A549 (cell line): ENCODE results near the gene UNC119B. TPM values are rescaled to one million over a fixed set of nuclear protein-coding genes. Genes with fewer than 3 reads are reported as not detected.

Experiments used
- ATAC-seq, 2 experiments: fragments of 200-7000 bp in 1 of 2; fragments of >200 bp in 1 of 2; cut with Nextera tagmentation in 1 of 2; cut with Tn5 transposase in 1 of 2; 3 replicates each; pipeline versions ENCODE4 v1.8.0 to v1.9.1; 2018 to 2020; ENCODE audit warnings: mild to moderate bottlenecking in 1 of 2, moderate library complexity in 1 of 2
- CTCF ChIA-PET: fragments of 300-600 bp; sonication (Branson Sonifier 250); formaldehyde crosslinking; extraction: SDS; loops from one replicate; lab custom pipeline; 2021; ENCODE audit warnings: antibody characterized with exemption, inconsistent platforms; lab: Yijun Ruan, JAX
- POLR2A ChIA-PET: fragments of 350-600 bp; formaldehyde crosslinking; extraction: SDS; loops from one replicate; lab custom pipeline; 2021; ENCODE audit warnings: antibody characterized with exemption, inconsistent platforms; lab: Yijun Ruan, JAX
- DNase-seq, 2 experiments: peaks; one replicate each; pipeline versions ENCODE4 v3.0.0 to v3.0.0-alpha.2; 2011 to 2016; ENCODE audit warnings: low read depth in 1 of 2, low spot score in 1 of 2
- FAIRE-seq: peaks from 2 replicates; lab custom pipeline; 2011; peaks lifted over from hg19 to GRCh38; lab: Jason Lieb, UNC
- H3K27ac ChIP-seq, 2 experiments: fragments of >200 bp; sonication (Bioruptor Twin); formaldehyde crosslinking; 3 replicates each; pipeline ENCODE4 v1.5.1; 2016 to 2017
- H3K4me1 ChIP-seq: fragments of >200 bp; sonication (Bioruptor Twin); formaldehyde crosslinking; 3 replicates; pipeline ENCODE4 v1.6.1; 2016
- H3K4me2 ChIP-seq: fragments of >200 bp; sonication (Bioruptor Twin); formaldehyde crosslinking; 3 replicates; pipeline ENCODE4 v1.6.1; 2016
- H3K4me3 ChIP-seq: fragments of >200 bp; sonication (Bioruptor Twin); formaldehyde crosslinking; 3 replicates; pipeline ENCODE4 v1.5.1; 2016
- H3K9me3 ChIP-seq: fragments of >200 bp; sonication (Bioruptor Twin); formaldehyde crosslinking; 3 replicates; pipeline ENCODE4 v1.6.1; 2016
- CBX8 ChIP-seq: fragments of 200-600 bp; sonication (generic); IDR thresholded peaks from 2 replicates; pipeline ENCODE4 v1.6.1; 2016
- CHD4 ChIP-seq: fragments of 200-600 bp; sonication (generic); IDR thresholded peaks from 2 replicates; pipeline ENCODE4 v1.6.1; 2016; ENCODE audit warnings: antibody characterized with exemption, mild to moderate bottlenecking, borderline replicate concordance
- CTCF ChIP-seq: fragments of >200 bp; sonication (Bioruptor Twin); formaldehyde crosslinking; IDR thresholded peaks from 3 replicates; pipeline ENCODE4 v1.5.1; 2016
- EHMT2 ChIP-seq: fragments of 200-600 bp; sonication (generic); IDR thresholded peaks from 2 replicates; pipeline ENCODE4 v1.6.1; 2016; ENCODE audit warnings: antibody characterized with exemption, low read depth, mild to moderate bottlenecking, moderate library complexity
- ELK1 ChIP-seq: fragments of 150-350 bp; IDR thresholded peaks from 2 replicates; pipeline ENCODE4 v1.6.1; 2014; ENCODE audit warnings: low read depth, mild to moderate bottlenecking, low read length
- HMGXB4 ChIP-seq: fragments of 250-450 bp; sonication (Bioruptor Pico); IDR thresholded peaks from 2 replicates; pipeline ENCODE4 v1.5.0; 2021; ENCODE audit warnings: mild to moderate bottlenecking, moderate library complexity, borderline replicate concordance
- HOXB5 ChIP-seq: fragments of 250-450 bp; sonication (Bioruptor Pico); IDR thresholded peaks from 2 replicates; pipeline ENCODE4 v1.5.0; 2020; ENCODE audit warnings: mild to moderate bottlenecking, moderate library complexity
- JUN ChIP-seq, 2 experiments: fragments of >200 bp; sonication (Bioruptor Twin); formaldehyde crosslinking; IDR thresholded peaks; 2 replicates in 1 of 2; 3 replicates in 1 of 2; pipeline ENCODE4 v1.6.1; 2016 to 2017
- JUNB ChIP-seq: fragments of >200 bp; sonication (Bioruptor Twin); formaldehyde crosslinking; IDR thresholded peaks from 2 replicates; pipeline ENCODE4 v1.6.1; 2016
- KDM1A ChIP-seq: fragments of 200-600 bp; sonication (generic); IDR thresholded peaks from 2 replicates; pipeline ENCODE4 v1.6.1; 2016; ENCODE audit warnings: low read depth, mild to moderate bottlenecking
- KDM5A ChIP-seq: fragments of 200-600 bp; sonication (generic); IDR thresholded peaks from 2 replicates; pipeline ENCODE4 v1.6.1; 2016; ENCODE audit warnings: antibody characterized with exemption, mild to moderate bottlenecking
- NFE2L2 ChIP-seq: fragments of 150-350 bp; conservative IDR thresholded peaks from 2 replicates; pipeline ENCODE4 v1.6.1; 2014; ENCODE audit warnings: low read length
- NPAS2 ChIP-seq: fragments of 250-450 bp; sonication (Bioruptor Pico); IDR thresholded peaks from 2 replicates; pipeline ENCODE4 v1.8.0; 2022; ENCODE audit warnings: mild to moderate bottlenecking, moderate library complexity, borderline replicate concordance
- POLR2A ChIP-seq: IDR thresholded peaks from 2 replicates; pipeline ENCODE4 v1.6.1; 2012; ENCODE audit warnings: mild to moderate bottlenecking, low read length
- RAD21 ChIP-seq, 2 experiments: fragments of >200 bp in 1 of 2; sonication (Bioruptor Twin) in 1 of 2; formaldehyde crosslinking in 1 of 2; IDR thresholded peaks in 1 of 2; conservative IDR thresholded peaks in 1 of 2; 2 replicates in 1 of 2; 3 replicates in 1 of 2; pipeline ENCODE4 v1.6.1; 2012 to 2018; ENCODE audit warnings: inconsistent platforms in 1 of 2
- RFX5 ChIP-seq: fragments of 450-650 bp; IDR thresholded peaks from 2 replicates; pipeline ENCODE4 v1.7.1; 2014; ENCODE audit warnings: antibody characterized with exemption, mild to moderate bottlenecking, moderate library complexity
- SMC3 ChIP-seq: fragments of >200 bp; sonication (Bioruptor Twin); formaldehyde crosslinking; IDR thresholded peaks from 3 replicates; pipeline ENCODE4 v1.6.1; 2018; ENCODE audit warnings: inconsistent platforms
- TFCP2L1 ChIP-seq: fragments of 250-450 bp; sonication (Bioruptor Pico); IDR thresholded peaks from 2 replicates; pipeline ENCODE4 v1.5.0; 2021; ENCODE audit warnings: mild to moderate bottlenecking
- ZSCAN20 ChIP-seq: fragments of 250-450 bp; sonication (Bioruptor Pico); IDR thresholded peaks from 2 replicates; pipeline ENCODE4 v1.8.0; 2022; ENCODE audit warnings: mild to moderate bottlenecking, moderate library complexity
- WGBS: methylation state at CpG from one replicate; pipeline ENCODE4 v1.1.6; 2017; ENCODE audit errors: missing lambda C conversion rate; 5-methylcytosine and 5-hydroxymethylcytosine counted together
- polyA plus RNA-seq, 4 experiments: library from polyadenylated mRNA; depleted of rRNA in 3 of 4; stranded (reverse); fragments of >200 nt; fragmentation: RNase III in 1 of 4; extraction: RNeasy Plus Mini Kit Qiagen cat#74134 plus additional on column Dnase treatment in 1 of 4; gene quantifications; 2 replicates in 3 of 4; 3 replicates in 1 of 4; pipeline ENCODE4 v1.2.3, GENCODE V29; 2011 to 2017

Gene UNC119B
- polyA plus RNA-seq, 2 of the 4 experiments (the other 2 are of a cell fraction), result 25.8 to 41.5 TPM

GRCh38 chr12:120738252-120739030 lies 28.2 kb downstream of the UNC119B start:
- H3K27ac ChIP-seq, result no peak overlapping the region
- no peaks in the 10 kb centered on the region for H3K4me1 ChIP-seq
- no peak overlapping the region for H3K4me2 ChIP-seq
- no peak overlapping the region for H3K4me3 ChIP-seq
- DNase-seq (no peak), FAIRE-seq (no peak), ATAC-seq (no peak)
- ChIA-PET CTCF (interaction anchor here (1.3 to 1.6 kb wide), 3 partner anchors 20 to 233 kb away, joined by 3 to 5 read pairs (median 4); no protein-coding TSS in a partner anchor), POLR2A (no interaction called here)
- TF ChIP-seq ZSCAN20 (CRISPR knock-in tag) (no peak), SMC3 (no peak), NPAS2 (no peak), CBX8 (no peak), JUN (IDR thresholded peaks at IDR 0.05) (no peak), NFE2L2 (no peak), HOXB5 (no peak), RFX5 (no peak), TFCP2L1 (CRISPR knock-in tag) (no peak), JUNB (no peak), KDM5A (no peak), ELK1 (no peak), CTCF (no peak), POLR2A (no peak), CHD4 (no peak), KDM1A (no peak)
- H3K9me3 ChIP-seq, result no peaks in the 10 kb centered on the region
- 87% methylated on average over 30 of the region's 31 CpGs for WGBS

- no peaks in the 10 kb centered on the region for H3K9me3 ChIP-seq
- TF ChIP-seq EHMT2 (no peak), RAD21 (conservative IDR thresholded peaks at IDR 0.05 in 1 of 2, IDR thresholded peaks at IDR 0.05 in 1 of 2) (no peak)
- CTCF ChIA-PET, result interaction anchor here (0.8 to 1.6 kb wide), 5 partner anchors 25 to 271 kb away, joined by 3 to 5 read pairs (median 3); no protein-coding TSS in a partner anchor
- H3K4me2 ChIP-seq, result no peak overlapping the region
- H3K27ac ChIP-seq, result no peak overlapping the region
- ATAC-seq (no peak), FAIRE-seq (no peak), DNase-seq (no peak)
- H3K4me3 ChIP-seq, result no peak overlapping the region
- H3K4me1 ChIP-seq, result no peaks in the 10 kb centered on the region
- POLR2A ChIA-PET, result no interaction called here
- 90% methylated on average over 19 of the region's 38 CpGs for WGBS
Observed at GRCh38 chr12:120739031-120739762, 28.9 kb downstream of the UNC119B start.

GRCh38 chr12:120739821-120740613 lies 29.8 kb downstream of the UNC119B start:
- FAIRE-seq, result no peak
- H3K4me1 ChIP-seq, result no peaks in the 10 kb centered on the region
- no peak for ATAC-seq
- TF ChIP-seq HMGXB4, result no peak
- no peak overlapping the region for H3K4me3 ChIP-seq
- POLR2A ChIA-PET, result no interaction called here
- CTCF ChIA-PET, result interaction anchor here (0.8 to 1.5 kb wide), 7 partner anchors 12 to 270 kb away, joined by 3 to 4 read pairs (median 3); no protein-coding TSS in a partner anchor
- 64% methylated on average over 13 of the region's 16 CpGs for WGBS
- H3K27ac ChIP-seq, result no peak overlapping the region
- H3K4me2 ChIP-seq, result no peak overlapping the region
- H3K9me3 ChIP-seq, result no peaks in the 10 kb centered on the region
- DNase-seq, result no peak
